ENCODE measurements around the gene ADAT3. TPM values are rescaled to one million over a fixed set of nuclear protein-coding genes. Genes with fewer than 3 reads are reported as not detected.
A peak's percentile ranks its signal among the peaks of the same experiment; 100 is the strongest.

The ADAT3 gene
- total RNA-seq, 4 donors from 2014 or later, result 4.7 to 20.4 (median 11.1) TPM

DNA sequence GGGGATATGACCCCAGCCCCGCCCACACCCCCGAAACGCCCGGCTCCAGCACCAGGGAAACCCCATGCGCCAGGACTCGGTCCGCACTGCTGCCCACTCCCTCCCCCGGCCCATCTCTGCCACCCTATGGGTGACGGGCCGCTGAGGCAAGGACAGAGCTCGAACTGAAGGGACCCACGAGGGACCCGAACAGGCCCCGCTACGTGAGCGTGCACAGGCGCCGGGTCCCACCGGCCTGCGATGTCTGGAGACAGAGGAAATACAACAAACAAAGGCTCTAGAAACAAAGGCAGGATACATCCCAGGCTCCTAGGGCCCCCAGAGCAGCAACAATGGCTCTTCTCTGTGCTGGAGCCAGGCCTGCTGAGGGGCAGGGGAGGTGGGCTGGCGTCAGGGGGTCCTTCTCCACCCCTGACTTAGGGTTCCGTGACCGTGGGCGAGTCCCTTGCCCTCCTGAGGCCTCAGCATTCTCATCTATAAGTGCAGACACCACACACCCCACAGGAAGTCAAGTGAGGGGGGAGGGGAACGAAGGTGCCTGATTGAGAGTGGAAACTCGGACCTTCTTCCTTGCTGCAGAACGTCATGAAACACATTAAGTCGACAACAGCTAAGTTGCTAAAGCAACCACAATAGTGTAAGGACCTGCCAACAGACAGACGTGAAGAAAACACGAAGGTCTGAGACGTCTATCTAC, 23.0 kb upstream of the ADAT3 start:
- Histone ChIP-seq H3K27ac (peak overlapping the region; percentile 94 to 96 (median 96)), H3K4me1 (peaks cover 38 to 56% (median 44%) of the 10 kb centered on the region in 3 donors), H3K4me3 (peak overlapping the region in 3 of 4 donors; percentile 20 to 98 (median 94)), H3K27me3 (no peaks in the 10 kb centered on the region), H3K9me3 (no peaks in the 10 kb centered on the region), H3K36me3 (peaks cover 0 to 25% (median 6%) of the 10 kb centered on the region in 3 donors)
- TF ChIP-seq, protein P1, sequence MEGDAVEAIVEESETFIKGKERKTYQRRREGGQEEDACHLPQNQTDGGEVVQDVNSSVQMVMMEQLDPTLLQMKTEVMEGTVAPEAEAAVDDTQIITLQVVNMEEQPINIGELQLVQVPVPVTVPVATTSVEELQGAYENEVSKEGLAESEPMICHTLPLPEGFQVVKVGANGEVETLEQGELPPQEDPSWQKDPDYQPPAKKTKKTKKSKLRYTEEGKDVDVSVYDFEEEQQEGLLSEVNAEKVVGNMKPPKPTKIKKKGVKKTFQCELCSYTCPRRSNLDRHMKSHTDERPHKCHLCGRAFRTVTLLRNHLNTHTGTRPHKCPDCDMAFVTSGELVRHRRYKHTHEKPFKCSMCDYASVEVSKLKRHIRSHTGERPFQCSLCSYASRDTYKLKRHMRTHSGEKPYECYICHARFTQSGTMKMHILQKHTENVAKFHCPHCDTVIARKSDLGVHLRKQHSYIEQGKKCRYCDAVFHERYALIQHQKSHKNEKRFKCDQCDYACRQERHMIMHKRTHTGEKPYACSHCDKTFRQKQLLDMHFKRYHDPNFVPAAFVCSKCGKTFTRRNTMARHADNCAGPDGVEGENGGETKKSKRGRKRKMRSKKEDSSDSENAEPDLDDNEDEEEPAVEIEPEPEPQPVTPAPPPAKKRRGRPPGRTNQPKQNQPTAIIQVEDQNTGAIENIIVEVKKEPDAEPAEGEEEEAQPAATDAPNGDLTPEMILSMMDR (IDR thresholded peaks at IDR 0.05), result no peak
- TF ChIP-seq POLR2A (IDR thresholded peaks at IDR 0.05), result no peak
- no peak for DNase-seq
- 36 to 37% methylated on average over 4 to 7 of the region's 31 CpGs for WGBS, 2 donors
- intact Hi-C loops (cut with DNase I), result no loop called here

DNA sequence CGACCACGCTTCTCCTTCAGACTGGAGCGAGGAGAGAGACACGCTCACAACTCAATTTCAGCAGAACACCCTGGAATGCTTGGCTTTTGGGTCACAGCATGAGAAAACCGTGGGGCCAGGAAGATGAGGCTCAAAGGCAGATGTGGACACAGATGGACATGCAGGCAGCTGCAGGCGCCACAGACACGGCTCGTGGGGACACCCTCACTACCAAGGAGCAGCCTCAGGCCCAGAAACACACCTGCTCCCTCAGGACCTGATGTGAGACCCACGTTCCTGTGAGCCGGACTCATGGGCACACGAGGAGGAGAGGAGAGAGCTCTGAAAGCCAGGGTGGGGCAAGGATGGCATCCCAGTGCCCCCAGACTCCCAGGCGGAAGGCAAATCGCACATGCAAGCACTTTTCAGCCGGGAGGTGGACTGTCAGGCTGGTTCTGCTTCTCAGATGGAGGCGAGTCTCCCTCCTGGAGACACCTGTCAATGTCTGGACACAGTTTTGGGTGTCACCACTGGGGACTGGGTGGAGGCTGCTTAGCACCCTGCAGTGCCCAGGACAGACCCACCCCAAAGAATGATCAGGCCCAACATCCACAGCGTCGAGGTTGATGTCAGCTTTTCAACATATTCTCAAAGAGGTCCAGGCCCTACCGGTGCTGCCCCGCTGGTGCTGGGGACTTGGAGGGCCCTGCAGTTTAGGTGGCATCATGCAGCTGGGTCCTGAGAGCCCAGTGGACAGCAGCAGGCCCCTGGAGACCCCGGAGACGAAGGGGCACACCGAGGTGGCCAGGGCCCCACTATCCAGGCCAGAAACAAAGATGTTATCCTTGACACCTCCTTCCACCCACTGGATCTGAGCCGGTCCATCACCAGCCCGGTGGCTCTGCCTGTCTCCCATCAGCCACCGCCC, 22.2 kb upstream of the ADAT3 start:
- Histone ChIP-seq H3K4me1 (peaks cover 38 to 55% (median 44%) of the 10 kb centered on the region in 3 donors), H3K36me3 (peaks cover 0 to 25% (median 6%) of the 10 kb centered on the region in 3 donors), H3K27ac (peak overlapping the region; percentile 94 to 96 (median 96)), H3K4me3 (peak overlapping the region in 3 of 4 donors; percentile 94 to 98 (median 97)), H3K27me3 (no peaks in the 10 kb centered on the region), H3K9me3 (no peaks in the 10 kb centered on the region)
- no peak for DNase-seq
- intact Hi-C loops (cut with DNase I), result no loop called here
- TF ChIP-seq, protein P1 (IDR thresholded peaks at IDR 0.05), result no peak
- no peak for TF ChIP-seq POLR2A (IDR thresholded peaks at IDR 0.05)
- WGBS, 2 donors, result 67 to 70% methylated on average over 16 to 21 of the region's 25 CpGs

DNA sequence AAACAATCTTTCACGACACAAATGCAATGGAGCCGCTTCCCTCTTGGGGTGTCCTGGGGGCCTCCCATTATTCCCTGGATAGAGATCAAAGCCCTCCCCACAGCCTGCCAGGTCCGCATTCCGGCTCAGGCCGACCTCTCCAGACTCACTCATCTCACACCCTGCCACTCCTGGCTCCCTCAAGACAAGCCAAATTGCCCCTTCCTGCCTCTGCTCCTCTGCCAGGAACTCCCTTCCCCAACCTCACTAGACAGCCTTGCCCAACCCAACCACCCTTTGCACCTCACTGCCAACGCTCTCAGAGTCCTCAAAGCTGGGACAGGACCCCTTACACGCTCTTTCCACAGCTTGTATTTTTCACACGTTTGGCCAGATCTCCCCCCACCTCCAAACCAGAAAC, 21.4 kb upstream of the ADAT3 start:
- Histone ChIP-seq H3K27me3 (no peaks in the 10 kb centered on the region), H3K27ac (peak overlapping the region; percentile 94 to 96 (median 96)), H3K4me3 (peak overlapping the region; percentile 72 to 98 (median 96)), H3K36me3 (peaks cover 0 to 21% (median 6%) of the 10 kb centered on the region in 3 donors), H3K4me1 (peaks cover 38 to 55% (median 44%) of the 10 kb centered on the region in 3 donors), H3K9me3 (no peaks in the 10 kb centered on the region)
- intact Hi-C loops (cut with DNase I), result no loop called here
- WGBS, 2 donors, result 10 to 27% methylated on average over 5 to 8 of the region's 8 CpGs
- no peak for DNase-seq
- TF ChIP-seq, protein P1 (IDR thresholded peaks at IDR 0.05), result no peak
- no peak for TF ChIP-seq POLR2A (IDR thresholded peaks at IDR 0.05)

DNA sequence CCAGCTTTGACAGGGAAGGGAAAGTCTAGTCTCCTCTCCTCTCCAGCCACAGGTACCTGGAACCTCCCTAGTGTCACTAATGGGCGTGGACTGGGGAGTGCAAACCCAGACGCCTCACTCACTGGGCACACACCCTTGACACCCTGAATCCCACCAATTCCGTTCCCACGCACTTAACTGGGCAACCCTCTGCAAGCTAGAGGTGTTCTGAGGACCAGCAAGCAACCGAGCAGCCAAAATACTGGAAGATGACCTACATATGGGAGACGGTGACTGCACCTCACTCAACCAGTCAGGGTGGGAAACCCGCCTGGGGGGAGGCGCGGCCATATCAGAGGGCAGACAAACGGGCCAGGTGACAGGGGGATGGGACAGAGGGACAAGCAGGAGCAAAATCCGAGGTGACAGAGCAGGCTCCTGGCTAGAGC, 20.9 kb upstream of the ADAT3 start:
- DNase-seq, result no peak
- H3K4me3 ChIP-seq, result peak overlapping the region; percentile 72 to 98 (median 96)
- H3K27me3 ChIP-seq, result no peaks in the 10 kb centered on the region
- no peak for TF ChIP-seq POLR2A (IDR thresholded peaks at IDR 0.05)
- TF ChIP-seq, protein P1 (IDR thresholded peaks at IDR 0.05), result no peak
- H3K4me1 ChIP-seq, result peaks cover 38 to 55% (median 44%) of the 10 kb centered on the region in 3 donors
- 0 to 2% methylated on average over 1 to 6 of the region's 11 CpGs for whole genome bisulfite sequencing, 2 donors
- peak overlapping the region; percentile 94 to 96 (median 96) for H3K27ac ChIP-seq
- peaks cover 0 to 16% (median 6%) of the 10 kb centered on the region in 3 donors for H3K36me3 ChIP-seq
- intact Hi-C loops (cut with DNase I), result no loop called here
- no peaks in the 10 kb centered on the region for H3K9me3 ChIP-seq

All from esophagus squamous epithelium (tissue), 5 donors.